HepG2 (cell line): ENCODE results near the gene SMIM1. TPM values are rescaled to one million over a fixed set of nuclear protein-coding genes. Genes with fewer than 3 reads are reported as not detected.

ENCODE experiments used
- ATF7 ChIP-seq, 2 experiments: fragments of 450-650 bp in 1 of 2; sonication (generic) in 1 of 2; formaldehyde crosslinking in 1 of 2; IDR thresholded peaks; 2 replicates each; pipeline versions ENCODE4 v1.4.0 to v1.6.1; 2016 to 2020; ENCODE audit warnings: antibody characterized with exemption in 1 of 2, mild to moderate bottlenecking in 1 of 2, missing genetic modification reagents in 1 of 2
- FIP1L1 ChIP-seq: fragments of 200-400 bp; formaldehyde crosslinking; IDR thresholded peaks from 2 replicates; pipeline ENCODE4 v1.6.1; 2018; ENCODE audit warnings: low read depth, mild to moderate bottlenecking, low read length, moderate library complexity, borderline replicate concordance; ENCODE audit not compliant: insufficient read depth
- FOXP1 ChIP-seq, 2 experiments: fragments of 450-650 bp in 1 of 2; IDR thresholded peaks; 2 replicates each; pipeline ENCODE4 v1.6.1; 2017 to 2018; ENCODE audit warnings: antibody characterized with exemption in 1 of 2
- MXI1 ChIP-seq: IDR thresholded peaks from 3 replicates; pipeline ENCODE4 v1.6.1; 2012; ENCODE audit warnings: low read depth, low read length, inconsistent platforms, borderline replicate concordance
- NFE2L1 ChIP-seq: sonication (generic); formaldehyde crosslinking; IDR thresholded peaks from 2 replicates; pipeline ENCODE4 v1.4.0; 2020; ENCODE audit warnings: missing genetic modification reagents, mild to moderate bottlenecking, borderline replicate concordance
- NR2F1 ChIP-seq, 2 experiments: fragments of 450-650 bp in 1 of 2; formaldehyde crosslinking in 1 of 2; IDR thresholded peaks; 2 replicates each; pipeline versions ENCODE4 v1.5.0 to v1.6.1; 2016 to 2020; ENCODE audit warnings: mild to moderate bottlenecking in 1 of 2, missing compliant biosample characterization in 1 of 2, missing genetic modification reagents in 1 of 2, moderate library complexity in 1 of 2
- REL ChIP-seq: sonication (generic); formaldehyde crosslinking; conservative IDR thresholded peaks from 2 replicates; pipeline ENCODE4 v1.8.0; 2022; ENCODE audit warnings: mild to moderate bottlenecking, missing genetic modification reagents, moderate library complexity
- SAFB2 ChIP-seq: sonication (generic); formaldehyde crosslinking; IDR thresholded peaks from 2 replicates; pipeline ENCODE4 v1.5.1; 2020; ENCODE audit warnings: missing genetic modification reagents, low read depth, mild to moderate bottlenecking, borderline replicate concordance
- TEAD2 ChIP-seq: sonication (generic); formaldehyde crosslinking; IDR thresholded peaks from 2 replicates; pipeline ENCODE4 v1.9.0; 2021; ENCODE audit warnings: missing genetic modification reagents
- ZNF224 ChIP-seq: sonication (generic); formaldehyde crosslinking; IDR thresholded peaks from 2 replicates; pipeline ENCODE4 v1.5.0; 2020; ENCODE audit warnings: mild to moderate bottlenecking, missing genetic modification reagents
- ZNF441 ChIP-seq: sonication (generic); formaldehyde crosslinking; IDR thresholded peaks from 2 replicates; pipeline ENCODE4 v1.7.0; 2021; ENCODE audit warnings: missing genetic modification reagents, borderline replicate concordance
- ZNF652 ChIP-seq: IDR thresholded peaks from 2 replicates; pipeline ENCODE4 v1.6.1; 2016; ENCODE audit warnings: low read depth, borderline replicate concordance
- ZNF660 ChIP-seq: sonication (generic); formaldehyde crosslinking; IDR thresholded peaks from 2 replicates; pipeline ENCODE4 v1.5.1; 2020; ENCODE audit warnings: mild to moderate bottlenecking, low read depth, missing genetic modification reagents, borderline replicate concordance
- polyA plus RNA-seq, 8 experiments: library from polyadenylated mRNA; depleted of rRNA in 3 of 8; stranded (reverse) in 7 of 8; unstranded in 1 of 8; fragments of >200 nt; fragmentation: Illumina TruSeq in 4 of 8; extraction: Trizol in 4 of 8; gene quantifications; 2 replicates each; pipeline versions ENCODE4 v1.2.1 to v1.2.3, GENCODE V29; 2011 to 2016; ENCODE audit warnings: low read depth in 4 of 8, missing spikeins in 1 of 8, mixed read lengths in 1 of 8; ENCODE audit not compliant: insufficient read depth in 1 of 8
- total RNA-seq, 5 experiments: library from RNA; depleted of rRNA; stranded (reverse); fragments of >200 nt; fragmentation: Illumina TruSeq; extraction: Trizol; gene quantifications; 2 replicates each; pipeline ENCODE4 v1.2.3, GENCODE V29; 2016; ENCODE audit warnings: low read depth in 1 of 5
- TF ChIP-seq, protein P1 (sequence below), 2 experiments: fragments of 450-650 bp in 1 of 2; sonication (generic) in 1 of 2; formaldehyde crosslinking in 1 of 2; IDR thresholded peaks; 2 replicates each; pipeline versions ENCODE4 v1.6.1 to v1.8.0; 2016 to 2022; ENCODE audit warnings: antibody characterized with exemption in 1 of 2, mild to moderate bottlenecking in 1 of 2, missing genetic modification reagents in 1 of 2
- TF ChIP-seq, protein P2 (sequence below): IDR thresholded peaks from 2 replicates; pipeline ENCODE4 v1.6.1; 2016; ENCODE audit warnings: low read depth, borderline replicate concordance
- TF ChIP-seq, protein P3 (sequence below): sonication (generic); formaldehyde crosslinking; conservative IDR thresholded peaks from 2 replicates; pipeline ENCODE4 v1.4.0; 2020; ENCODE audit warnings: missing genetic modification reagents
- TF ChIP-seq, protein P4 (sequence below): sonication (generic); formaldehyde crosslinking; IDR thresholded peaks from 2 replicates; pipeline ENCODE4 v1.8.0; 2023; ENCODE audit warnings: mild to moderate bottlenecking, missing genetic modification reagents

Gene SMIM1
- total and polyA plus RNA-seq, 2 of the 13 experiments (the other 11 are each of a cell fraction or from before 2014, with no cell fraction given), result 12.4 to 56.3 TPM

DNA sequence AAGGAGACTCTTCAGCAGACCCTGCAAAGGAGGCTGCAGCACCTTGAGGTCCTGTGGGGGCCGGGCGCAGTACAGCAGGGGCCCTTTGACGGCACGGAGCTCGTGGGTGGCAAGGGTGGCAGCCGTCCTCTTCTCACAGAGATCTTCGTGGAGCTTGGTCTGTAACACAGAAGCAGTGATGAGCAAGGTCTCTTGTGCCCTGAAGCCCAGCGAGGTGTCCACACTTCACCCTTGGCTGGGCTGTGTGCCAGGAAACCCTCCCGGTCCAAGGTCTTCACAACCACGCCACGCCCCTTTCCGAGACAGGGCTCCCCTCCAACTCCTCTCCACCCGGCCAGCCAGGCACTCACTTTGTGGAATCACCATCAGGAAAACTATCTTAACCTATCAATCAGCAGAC, 12.5 kb downstream of the SMIM1 start (continued):
- TF ChIP-seq, protein P1, sequence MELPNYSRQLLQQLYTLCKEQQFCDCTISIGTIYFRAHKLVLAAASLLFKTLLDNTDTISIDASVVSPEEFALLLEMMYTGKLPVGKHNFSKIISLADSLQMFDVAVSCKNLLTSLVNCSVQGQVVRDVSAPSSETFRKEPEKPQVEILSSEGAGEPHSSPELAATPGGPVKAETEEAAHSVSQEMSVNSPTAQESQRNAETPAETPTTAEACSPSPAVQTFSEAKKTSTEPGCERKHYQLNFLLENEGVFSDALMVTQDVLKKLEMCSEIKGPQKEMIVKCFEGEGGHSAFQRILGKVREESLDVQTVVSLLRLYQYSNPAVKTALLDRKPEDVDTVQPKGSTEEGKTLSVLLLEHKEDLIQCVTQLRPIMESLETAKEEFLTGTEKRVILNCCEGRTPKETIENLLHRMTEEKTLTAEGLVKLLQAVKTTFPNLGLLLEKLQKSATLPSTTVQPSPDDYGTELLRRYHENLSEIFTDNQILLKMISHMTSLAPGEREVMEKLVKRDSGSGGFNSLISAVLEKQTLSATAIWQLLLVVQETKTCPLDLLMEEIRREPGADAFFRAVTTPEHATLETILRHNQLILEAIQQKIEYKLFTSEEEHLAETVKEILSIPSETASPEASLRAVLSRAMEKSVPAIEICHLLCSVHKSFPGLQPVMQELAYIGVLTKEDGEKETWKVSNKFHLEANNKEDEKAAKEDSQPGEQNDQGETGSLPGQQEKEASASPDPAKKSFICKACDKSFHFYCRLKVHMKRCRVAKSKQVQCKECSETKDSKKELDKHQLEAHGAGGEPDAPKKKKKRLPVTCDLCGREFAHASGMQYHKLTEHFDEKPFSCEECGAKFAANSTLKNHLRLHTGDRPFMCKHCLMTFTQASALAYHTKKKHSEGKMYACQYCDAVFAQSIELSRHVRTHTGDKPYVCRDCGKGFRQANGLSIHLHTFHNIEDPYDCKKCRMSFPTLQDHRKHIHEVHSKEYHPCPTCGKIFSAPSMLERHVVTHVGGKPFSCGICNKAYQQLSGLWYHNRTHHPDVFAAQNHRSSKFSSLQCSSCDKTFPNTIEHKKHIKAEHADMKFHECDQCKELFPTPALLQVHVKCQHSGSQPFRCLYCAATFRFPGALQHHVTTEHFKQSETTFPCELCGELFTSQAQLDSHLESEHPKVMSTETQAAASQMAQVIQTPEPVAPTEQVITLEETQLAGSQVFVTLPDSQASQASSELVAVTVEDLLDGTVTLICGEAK (IDR thresholded peaks at IDR 0.05), result no peak
- TF ChIP-seq, protein P1 (CRISPR knock-in tag; IDR thresholded peaks at IDR 0.05), result no peak
- no peak for TF ChIP-seq ATF7 (IDR thresholded peaks at IDR 0.05)
- TF ChIP-seq ATF7 (CRISPR knock-in tag; IDR thresholded peaks at IDR 0.05), result no peak
- no peak for TF ChIP-seq ZNF660
- TF ChIP-seq MXI1, result peak; percentile 50; the same call in 1 of the 3 replicates
- TF ChIP-seq NFE2L1 (CRISPR knock-in tag), result no peak
- TF ChIP-seq, protein P2, sequence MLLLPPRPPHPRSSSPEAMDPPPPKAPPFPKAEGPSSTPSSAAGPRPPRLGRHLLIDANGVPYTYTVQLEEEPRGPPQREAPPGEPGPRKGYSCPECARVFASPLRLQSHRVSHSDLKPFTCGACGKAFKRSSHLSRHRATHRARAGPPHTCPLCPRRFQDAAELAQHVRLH (CRISPR knock-in tag), result peak; percentile 41; the same call in 1 of the 2 replicates
- no peak for TF ChIP-seq ZNF441 (CRISPR knock-in tag)
- no peak for TF ChIP-seq TEAD2
- no peak for TF ChIP-seq ZNF224
- TF ChIP-seq NR2F1 (CRISPR knock-in tag; IDR thresholded peaks at IDR 0.05), result no peak
- TF ChIP-seq ZNF652 (CRISPR knock-in tag), result no peak
- no peak for TF ChIP-seq FOXP1 (IDR thresholded peaks at IDR 0.05)
- TF ChIP-seq FOXP1 (CRISPR knock-in tag; IDR thresholded peaks at IDR 0.05), result no peak
- no peak for TF ChIP-seq SAFB2
- TF ChIP-seq, protein P3, sequence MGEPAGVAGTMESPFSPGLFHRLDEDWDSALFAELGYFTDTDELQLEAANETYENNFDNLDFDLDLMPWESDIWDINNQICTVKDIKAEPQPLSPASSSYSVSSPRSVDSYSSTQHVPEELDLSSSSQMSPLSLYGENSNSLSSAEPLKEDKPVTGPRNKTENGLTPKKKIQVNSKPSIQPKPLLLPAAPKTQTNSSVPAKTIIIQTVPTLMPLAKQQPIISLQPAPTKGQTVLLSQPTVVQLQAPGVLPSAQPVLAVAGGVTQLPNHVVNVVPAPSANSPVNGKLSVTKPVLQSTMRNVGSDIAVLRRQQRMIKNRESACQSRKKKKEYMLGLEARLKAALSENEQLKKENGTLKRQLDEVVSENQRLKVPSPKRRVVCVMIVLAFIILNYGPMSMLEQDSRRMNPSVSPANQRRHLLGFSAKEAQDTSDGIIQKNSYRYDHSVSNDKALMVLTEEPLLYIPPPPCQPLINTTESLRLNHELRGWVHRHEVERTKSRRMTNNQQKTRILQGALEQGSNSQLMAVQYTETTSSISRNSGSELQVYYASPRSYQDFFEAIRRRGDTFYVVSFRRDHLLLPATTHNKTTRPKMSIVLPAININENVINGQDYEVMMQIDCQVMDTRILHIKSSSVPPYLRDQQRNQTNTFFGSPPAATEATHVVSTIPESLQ (CRISPR knock-in tag), result no peak
- TF ChIP-seq REL (CRISPR knock-in tag), result no peak
- TF ChIP-seq FIP1L1, result no peak
- TF ChIP-seq, protein P4, sequence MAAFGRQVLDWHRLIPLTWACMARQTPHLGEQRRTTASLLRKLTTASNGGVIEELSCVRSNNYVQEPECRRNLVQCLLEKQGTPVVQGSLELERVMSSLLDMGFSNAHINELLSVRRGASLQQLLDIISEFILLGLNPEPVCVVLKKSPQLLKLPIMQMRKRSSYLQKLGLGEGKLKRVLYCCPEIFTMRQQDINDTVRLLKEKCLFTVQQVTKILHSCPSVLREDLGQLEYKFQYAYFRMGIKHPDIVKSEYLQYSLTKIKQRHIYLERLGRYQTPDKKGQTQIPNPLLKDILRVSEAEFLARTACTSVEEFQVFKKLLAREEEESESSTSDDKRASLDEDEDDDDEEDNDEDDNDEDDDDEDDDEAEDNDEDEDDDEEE (CRISPR knock-in tag), result no peak
